MM.1S (cell line): ENCODE data around the gene ARHGAP8.

Experiments
- CTCF ChIP-seq: fragments of 300-600 bp; sonication (generic); IDR thresholded peaks from 2 replicates; pipeline ENCODE4 v1.5.1; 2016; ENCODE audit warnings: antibody characterized with exemption, low read length, mixed read lengths
- EZH2 ChIP-seq: fragments of 300-600 bp; sonication (generic); optimal IDR thresholded peaks from 2 replicates; pipeline ENCODE3; 2017; ENCODE audit warnings: low read depth, mild to moderate bottlenecking, antibody characterized with exemption, low read length, mixed read lengths

GRCh38 chr22:44845191-44845590 lies 92.8 kb downstream of the ARHGAP8 start:
- TF ChIP-seq CTCF: no peak
- no peak for TF ChIP-seq EZH2
